RPMI8226 (cell line): ENCODE measurements around the gene OTX2.

ENCODE experiments used
- DNase-seq: peaks from one replicate; pipeline ENCODE4 v3.0.0-alpha.2; 2015

Gene OTX2

DNA sequence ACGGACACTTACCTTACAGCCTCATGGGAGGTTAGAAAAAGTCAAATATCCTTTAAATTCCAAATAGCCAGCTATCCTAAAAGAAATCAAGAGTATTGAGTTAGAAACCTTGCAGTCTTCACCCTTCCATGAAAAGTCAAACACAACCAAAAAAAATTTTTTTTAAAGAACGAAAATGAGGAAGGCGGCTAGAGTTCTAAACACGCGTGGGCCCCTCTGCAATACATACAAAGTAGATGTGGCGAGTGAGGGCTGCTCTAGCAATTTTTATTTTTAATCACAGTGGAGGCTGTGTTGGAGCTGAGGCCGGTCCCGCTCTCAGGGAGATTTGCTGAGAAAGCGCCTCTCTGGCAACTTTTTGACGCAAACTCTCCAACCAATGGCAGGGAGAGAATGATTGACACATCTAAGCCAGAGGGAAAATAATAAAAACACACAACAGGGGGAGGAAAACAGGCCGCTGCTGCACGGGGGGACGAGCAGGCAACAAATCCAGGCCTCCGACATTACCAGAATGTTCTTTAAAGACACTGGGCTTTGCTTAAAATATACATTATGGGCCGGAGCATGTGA is at the start of gene OTX2:
Gene OTX2 (minus strand): TSS at position 333 of the 573 bp plus-strand sequence. CDS start 5,023 bp downstream, outside the sequence.
- DNase-seq: no peak

DNA sequence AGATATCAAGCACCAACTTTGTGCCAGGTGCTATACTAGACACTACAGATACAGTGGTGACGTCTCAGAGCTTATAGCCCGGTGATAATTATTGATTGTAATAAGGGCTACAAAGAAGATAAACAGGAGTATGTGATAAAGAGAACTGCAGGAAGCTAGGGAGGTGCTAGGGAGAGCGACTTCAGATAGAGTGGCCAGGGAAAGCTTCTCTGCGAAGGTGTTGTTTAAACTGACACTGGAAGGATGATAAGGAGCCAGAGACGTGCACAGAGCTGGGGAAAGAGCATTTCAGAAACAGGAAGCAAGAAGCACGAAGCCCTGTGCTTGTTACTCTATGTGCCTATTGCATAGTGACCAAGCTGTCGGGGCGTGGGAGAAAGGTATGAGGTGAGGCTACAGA is 48.1 kb upstream of the OTX2 start:
- no peak for DNase-seq

DNA sequence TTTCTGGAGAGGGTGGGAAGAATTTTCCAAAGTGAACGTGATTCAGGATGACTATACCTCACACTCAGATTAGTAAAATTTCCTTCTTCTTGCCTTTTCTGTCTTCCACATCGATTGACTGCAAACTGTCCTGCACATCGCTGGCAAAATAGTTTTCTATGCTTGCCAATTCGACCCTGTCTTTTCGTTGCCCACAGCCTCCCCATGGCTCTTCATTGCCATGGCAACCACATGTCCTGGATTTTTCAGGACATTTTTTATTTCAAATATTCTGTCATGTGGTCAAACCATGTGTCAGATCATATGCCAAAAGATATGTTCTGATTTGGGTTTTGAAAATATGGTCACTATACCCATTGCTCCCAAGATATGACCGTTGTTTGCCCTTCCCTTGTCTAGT is 46.9 kb upstream of the OTX2 start:
- no peak for DNase-seq

DNA sequence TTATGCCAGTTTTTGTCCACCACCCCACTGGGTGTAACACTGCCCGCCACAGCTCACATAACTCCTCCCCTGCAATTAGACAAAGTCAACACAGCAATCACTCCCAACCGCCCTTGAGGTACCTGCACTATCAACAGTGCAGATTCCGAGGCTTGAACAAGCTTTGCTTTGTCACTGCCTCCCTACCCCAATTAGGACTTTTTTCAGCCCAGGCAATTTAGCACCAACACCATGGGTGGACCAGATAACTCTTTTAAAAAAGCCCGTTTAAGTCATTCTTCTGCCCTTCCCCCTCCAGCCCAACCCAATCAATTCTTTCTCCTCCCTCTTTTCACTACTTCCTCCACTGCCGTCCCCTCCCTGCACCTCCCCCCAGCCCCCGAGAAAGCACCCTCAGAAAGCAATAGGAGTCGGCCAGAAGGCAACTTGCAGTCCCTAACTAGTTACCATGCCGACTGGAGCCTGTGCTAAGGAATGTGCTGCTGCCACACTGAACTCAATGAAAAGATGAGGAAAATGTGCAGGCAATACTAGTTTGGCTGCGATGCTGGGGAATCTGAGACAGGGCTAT is 45.7 kb upstream of the OTX2 start:
- no peak for DNase-seq

DNA sequence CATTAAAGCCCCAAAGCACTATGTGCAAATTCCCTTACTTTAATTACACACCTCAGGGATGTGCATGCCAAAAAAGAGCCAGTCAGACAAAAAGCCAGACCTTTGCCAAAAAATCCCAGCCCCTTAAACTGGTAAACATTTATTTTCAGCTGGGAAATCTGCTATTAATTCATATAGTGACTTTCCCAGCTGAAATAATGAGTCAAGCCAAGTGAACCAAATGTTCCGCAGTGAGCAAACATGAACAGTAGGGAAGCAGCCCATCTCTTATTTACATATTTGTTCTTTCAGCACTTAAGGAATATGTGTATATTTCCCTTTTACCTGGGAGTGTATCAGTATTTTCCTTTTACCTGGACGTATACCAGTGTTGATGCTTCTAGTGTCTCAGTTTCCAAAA is 44.0 kb upstream of the OTX2 start:
- no peak for DNase-seq

DNA sequence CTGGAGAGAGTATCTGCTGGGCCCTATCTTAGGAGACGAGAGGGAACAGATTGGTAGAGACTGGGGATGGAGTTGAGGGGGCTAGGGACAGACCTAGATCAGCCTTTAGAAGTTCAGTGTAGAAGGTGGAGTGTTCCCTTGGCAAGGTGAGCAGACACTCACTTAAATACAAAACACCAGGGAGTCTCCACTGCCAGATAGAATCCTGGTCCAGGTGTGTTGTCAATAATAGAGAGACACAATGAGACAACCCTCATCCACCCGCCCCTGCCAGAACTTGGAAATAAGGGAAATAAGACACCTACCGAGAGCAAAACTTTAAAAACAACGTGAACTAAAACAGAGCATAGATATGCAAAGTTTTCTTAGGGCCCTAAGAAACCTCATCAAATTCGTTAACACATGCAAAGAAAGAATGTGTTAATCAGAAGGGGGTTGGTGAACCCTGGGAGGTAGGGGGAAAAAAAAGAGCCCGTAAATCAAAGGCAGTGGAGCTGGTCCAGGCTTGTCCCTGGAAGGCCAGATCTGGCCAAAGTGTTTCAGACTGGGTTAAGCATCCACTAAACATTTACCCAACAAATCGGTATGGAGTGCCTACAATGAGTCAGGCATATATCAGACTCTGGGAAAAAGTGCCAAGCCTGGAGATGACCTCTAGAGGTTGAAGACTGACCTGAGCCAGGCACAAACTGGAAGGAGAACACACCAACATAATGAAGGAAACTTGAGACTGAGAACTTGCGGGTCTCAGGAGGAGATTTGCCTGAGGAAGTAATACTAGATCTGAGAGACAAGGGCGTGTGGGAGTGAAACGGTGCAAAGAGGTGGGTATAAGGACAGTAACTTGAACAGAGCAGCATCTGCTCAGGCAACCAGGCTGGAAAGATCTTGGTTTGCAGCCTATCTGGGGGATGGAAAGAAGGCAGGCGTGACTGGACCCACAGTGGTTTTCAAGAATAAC is 37.0 kb upstream of the OTX2 start:
- no peak for DNase-seq

DNA sequence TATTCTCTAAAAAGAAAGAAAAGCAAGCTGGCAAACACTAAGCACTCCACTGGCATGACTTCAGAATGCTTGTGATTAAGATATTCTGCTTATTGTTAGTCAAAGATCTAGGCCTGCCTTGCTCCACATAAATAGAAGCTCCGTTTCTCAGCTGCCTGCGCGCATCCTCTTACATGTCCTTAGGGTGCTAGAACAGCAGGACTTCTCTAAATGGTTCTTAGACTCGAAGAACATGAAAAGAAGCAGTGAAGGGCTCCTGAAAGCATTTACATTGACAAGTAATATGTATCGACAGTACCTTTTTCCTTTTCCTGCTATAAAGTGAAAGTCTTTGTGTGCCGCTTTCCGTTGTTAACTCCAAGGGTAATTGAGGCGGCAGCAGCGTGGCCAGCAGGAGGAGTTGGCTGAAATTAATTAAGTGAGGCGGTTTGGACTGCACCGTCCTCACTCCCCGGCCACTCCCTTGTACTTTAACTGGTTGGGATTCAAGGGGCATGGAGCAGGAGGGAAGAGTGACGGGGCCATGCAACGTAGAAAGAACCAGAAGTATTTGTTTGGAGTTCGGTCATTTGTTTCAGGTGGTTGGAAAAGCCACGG is 34.2 kb upstream of the OTX2 start:
- no peak for DNase-seq

DNA sequence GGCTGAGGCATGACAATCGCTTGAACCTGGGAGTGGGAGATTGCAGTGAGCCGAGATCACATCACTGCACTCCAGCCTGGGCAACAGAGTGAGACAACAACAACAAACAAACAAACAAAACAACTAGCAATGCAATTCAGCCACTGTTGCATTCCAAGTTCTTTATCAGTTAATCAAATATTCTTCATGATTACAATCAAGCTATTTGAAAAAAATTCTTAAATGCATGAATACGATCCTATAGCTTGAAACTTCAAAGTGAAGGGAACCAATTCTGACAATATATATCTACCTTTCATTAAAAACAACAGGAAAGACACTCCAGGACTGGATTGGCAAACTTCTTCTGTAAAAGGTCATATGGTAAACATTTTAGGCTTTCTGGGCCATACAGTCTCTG is 31.3 kb upstream of the OTX2 start:
- DNase-seq: no peak

DNA sequence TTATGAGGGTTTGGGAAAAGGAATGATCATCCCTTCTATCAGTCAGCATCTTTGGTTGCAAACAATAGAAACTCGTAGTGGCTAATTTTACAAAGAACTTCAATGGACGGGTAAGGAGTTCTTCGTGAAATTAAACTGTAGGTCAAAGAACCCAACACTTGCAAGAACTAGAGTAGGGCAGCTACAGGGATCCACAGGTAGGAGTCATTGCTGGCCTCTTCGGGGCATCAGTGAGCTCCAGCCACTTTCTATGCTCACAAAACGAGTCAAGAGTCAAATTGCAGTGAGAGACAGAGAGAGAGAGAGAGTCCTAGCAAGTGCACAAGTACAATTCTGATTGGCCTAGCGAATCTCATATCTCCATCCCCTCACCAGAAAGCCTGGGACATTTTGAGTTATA is 29.9 kb upstream of the OTX2 start:
- DNase-seq: no peak

DNA sequence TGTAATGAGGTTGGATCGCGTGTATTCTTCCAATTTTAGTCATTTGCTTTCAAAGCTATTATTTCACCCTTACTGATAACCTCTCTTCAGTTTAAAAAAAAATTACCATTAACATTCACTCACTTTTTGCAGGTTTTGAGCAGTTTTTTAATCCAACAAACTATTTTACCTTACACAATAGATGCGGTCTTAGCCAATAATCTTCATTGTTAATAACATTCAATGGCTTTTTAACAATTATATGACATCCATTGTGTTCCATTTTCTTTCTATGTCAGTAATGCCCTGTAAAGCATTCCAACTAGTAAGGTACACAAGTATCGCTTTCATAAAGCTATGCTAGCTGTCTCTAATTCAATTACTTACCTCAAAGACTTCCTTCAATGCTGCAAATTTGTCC is 18.9 kb upstream of the OTX2 start:
- DNase-seq: no peak

DNA sequence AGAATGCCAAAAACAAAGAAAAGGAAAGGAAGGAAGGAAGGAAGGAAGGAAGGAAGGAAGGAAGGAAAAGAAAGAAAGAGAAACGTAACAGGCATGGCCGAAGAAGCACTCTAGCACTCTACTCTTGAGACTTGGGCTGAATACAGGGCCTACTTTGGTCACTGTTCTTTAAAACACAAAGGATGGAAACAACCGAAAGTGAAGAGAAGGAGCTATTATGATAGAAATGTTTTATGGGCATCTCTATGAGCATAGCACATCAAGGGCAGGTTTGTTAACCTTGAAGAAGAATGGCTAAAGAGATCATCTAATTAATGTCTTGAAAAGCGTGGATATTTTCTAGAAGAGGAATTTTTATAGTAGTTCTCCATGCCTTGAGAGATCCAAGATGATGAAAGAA is 15.9 kb upstream of the OTX2 start:
- no peak for DNase-seq

DNA sequence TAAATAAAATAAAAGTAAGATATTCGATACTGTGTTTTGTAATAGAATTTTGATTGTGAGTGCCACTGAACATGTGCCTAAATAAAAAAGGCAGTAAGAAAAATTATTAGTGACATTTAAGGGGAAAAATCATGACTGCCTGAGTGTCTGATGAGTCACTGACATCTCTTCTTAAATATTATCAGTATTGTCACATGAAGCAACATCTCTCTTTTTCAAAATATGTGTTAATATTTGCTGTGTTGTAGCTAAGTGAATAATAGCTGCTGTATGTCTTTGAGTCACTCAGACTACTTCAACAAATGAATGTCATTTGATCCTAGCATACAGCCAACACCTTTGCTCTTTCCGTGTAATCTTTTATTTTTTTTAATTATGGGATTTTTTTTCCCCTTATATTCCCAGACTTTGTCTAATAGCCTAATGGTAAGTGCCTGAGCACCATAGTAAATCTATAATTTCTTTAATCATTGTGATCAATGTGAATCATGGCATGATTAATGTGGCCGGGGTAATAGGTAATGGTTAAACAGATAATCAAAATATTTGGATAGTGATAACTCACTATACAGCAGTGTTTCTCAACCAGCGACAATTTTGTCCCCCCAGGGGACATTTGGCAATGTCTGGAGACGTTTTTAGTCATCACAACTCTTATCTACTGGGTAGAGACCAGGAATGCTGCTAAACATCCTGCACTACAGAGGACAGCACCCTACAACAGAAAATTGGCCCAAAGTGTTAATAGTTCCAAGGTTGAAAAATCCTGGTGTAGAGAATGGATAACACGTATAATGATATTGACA is 11.7 kb upstream of the OTX2 start:
- no peak for DNase-seq

DNA sequence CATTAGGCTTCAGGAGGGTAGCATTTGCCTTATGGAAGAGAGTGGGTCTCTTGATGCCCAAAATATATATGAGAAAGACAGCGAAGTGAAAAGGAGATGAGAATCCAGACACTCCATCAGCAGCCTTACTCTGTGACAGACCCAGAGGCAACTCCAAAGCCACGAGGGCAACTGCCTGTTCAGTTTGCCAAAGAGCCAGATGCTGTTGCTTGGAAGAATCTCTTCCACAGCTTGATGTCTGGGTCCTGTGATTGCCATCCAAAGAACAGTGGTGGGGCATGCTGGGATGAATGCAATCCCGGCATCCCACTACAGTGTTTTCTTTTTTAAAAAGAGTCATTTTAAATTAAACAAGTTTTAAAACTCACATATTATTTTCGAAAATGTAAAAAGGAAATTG is 10.9 kb upstream of the OTX2 start:
- DNase-seq: no peak

DNA sequence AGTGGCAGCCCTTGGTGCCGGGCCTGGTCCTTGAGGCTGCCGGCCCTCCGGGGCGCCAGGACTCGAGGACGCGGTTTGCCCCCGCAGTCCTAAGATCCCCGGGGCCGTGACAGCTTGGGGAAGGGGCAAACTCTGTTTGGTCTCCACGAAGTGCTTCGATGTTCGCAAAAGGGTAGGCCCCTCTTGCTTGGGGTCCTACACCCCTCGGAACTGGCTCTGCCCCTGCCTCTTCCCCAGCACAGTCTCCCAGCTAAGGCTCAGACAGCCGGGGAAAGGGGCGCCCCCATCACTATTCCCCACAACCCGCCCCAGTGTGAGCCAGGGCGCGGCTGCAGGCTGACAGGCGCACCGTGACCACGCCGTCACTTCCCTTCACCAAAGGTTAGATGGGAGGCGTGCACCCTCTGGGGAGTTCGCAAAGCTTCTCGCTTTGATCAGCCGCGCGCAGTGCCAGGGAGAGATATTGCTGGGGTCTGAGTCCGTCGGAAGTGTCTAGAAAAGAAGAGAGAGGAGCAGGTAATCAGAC is 7.2 kb upstream of the OTX2 start:
- DNase-seq: no peak

DNA sequence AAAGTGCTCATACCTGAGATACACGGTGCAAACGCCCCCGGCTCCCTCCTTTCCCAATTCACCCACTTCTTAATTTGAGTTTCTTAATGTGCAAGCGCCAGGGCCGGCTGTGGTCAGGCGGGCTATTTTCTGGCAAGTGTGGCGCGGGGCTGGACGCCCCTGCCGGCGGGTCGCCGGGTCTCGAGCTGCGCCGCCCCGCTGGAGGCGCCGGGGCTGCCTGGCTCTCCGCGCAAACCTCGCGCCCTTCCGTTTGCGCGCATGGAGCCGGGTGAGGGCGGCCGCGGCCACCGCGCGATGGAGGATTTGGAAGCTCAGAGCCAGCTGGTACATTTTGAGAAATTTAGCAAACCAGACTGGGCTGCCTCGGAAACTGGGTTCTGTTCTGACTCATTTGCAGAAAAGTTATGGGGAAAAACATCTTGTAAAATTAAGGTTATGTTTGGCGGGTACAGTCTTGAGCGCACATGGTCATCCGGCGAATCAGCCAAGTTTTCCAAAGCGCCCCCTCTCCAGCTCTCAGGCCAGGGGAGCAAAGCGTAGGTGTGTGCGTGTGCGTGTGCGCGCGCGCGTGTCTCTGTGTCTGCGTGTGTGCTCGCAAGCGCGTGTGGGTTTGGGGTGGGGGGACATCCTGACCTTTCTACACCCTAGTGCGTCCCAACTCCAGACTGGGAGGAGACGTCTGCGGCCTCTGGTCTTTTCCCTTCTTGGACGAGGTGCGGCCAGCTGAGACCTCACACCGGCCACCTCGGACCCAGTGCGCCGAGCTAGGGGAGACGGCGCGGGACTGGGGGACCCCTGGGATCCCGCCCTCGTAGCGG is 6.5 kb upstream of the OTX2 start:
- no peak for DNase-seq

DNA sequence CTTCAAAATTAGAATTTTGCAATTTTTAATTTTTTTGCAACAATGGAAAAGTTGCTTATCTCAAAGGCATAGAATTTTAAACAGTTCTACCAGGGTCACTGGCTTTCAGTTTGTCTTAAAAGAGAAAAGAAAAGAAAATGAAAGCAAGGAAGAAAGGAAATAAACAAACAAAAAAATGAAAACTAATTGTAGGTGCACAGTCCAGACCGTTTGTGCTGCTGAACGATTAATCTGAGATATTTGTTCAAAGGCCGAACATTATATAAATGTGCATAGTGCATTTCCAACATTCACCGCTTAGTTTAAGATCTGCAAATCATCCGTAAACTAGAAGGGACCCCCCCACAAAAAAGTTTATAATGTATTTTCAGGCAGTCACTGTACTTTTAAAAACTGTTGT is 5.5 kb upstream of the OTX2 start:
- DNase-seq: no peak

DNA sequence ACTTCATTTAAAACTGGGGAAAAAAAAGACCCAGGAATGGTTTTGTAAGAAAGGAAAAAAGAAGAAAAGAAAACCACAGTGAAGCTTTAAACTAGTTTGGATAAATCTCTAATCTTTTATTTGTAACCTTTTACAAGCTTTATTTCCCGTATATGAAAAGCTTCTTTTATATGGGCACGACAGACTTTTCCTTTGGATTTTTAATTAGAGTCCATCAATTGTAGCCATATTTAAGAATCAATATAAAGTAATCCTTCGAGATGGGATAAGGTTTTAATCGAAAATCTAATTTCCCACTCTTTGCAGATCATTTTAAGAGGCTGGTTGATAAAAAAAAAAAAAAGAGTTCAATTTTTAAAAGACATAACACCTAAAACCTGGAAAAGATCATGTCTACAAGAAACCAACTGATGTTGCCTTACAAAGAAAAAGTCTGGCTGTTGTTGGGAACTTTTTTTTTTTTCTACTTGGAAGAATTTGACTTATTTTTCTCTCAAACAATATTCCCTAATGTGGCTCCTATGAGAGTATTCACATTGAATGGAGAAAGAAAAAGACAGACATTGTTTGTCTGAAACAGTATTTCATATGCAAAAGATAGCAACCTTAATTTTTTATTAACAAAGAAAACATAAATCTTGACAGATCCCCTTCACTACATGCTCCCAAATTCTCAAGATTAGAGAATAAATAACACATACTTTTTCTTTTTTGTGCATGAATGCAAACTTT is 4.9 kb upstream of the OTX2 start:
- DNase-seq: no peak

DNA sequence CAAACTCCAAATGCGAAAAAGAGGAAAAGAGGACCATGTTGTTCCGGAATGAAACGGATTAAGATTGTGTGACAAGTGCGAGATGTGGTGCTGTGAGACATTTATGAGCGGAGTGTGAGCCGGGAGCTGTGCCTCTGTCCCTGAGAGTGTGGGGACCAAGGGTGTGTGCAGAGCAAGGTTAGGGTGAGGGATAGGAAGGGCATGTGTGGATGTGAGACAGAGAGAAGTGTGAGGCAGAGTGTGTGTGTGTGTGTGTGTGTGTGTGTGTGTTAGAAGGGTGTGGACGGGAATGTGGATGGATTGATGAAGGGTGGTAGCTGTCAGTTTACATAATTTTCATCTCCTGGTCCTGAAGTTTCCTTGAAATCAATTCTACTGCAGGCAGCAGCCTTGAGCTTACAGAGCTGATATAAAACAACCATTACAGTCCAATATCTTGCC is 4.3 kb upstream of the OTX2 start:
- no peak for DNase-seq

DNA sequence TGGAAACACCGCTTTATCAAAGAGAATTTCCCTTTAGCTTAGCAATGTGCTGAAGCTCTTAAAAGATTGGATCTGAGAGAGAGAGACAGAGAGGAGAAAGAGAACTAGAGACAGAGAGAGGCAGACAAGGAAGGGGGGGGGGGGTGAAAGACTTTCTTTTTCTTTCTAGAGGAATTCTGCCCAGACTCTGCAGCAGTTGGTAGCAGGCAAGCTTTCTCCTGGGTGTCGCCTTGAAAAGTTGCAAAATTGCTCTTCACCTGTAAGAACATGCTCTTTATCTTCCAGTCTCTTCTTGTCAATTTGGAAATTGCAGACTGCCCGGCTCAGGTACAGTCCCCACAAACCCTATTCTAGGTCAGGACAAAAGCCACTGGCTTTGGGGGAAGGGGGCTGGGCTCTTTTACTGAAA is 2.9 kb upstream of the OTX2 start:
- DNase-seq: no peak

DNA sequence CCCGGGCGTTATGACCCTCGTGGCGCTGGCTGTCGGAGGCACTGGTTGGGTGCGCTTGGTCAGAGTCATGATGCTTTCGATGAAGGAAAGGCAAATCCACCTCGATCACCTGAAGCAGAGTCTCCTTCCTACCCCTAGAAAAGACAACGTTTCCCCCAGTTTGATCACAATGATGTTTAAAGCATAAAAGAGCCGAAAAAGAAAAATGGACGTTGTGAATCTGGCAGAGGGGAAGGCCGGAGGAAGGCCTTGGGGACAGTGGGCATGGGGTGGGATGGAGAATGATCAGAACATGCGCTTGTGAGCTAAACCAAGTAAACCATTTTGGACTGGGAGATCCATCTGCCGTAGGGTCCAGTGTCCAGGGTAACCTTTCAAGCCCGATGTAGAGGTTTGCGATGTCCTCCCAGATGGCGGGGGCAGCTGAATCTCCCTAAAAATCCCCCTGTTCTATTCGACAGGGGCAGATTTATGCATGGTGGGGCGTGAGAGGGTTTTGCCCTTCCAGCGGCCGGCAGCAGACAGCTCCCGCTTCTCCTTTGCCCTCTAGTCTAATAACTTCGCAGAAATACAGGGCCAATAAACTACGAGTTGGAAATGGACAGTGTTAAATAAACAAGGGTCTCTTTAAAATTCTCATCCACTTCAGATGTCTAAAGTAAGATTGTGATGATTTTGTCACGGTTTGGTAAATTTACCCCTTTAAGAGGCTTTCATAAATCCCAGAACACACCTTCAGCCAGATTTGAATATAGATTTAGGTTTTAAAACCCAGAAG is 2.3 kb upstream of the OTX2 start:
- DNase-seq: no peak
